Measurements from ENCODE around the gene DSE.

Gene DSE

GRCh38 chr6:116355796-116356195, 15.0 kb upstream of the DSE start:
- H3K36me3 ChIP-seq (ENCODE audit: low read length) = no peaks in the 10 kb centered on the region
- no peaks in the 10 kb centered on the region for H4K20me1 ChIP-seq (ENCODE audit: low read depth, low read length)
- no peaks in the 10 kb centered on the region for H3F3A ChIP-seq (ENCODE audit: insufficient read depth)
- no peak overlapping the region for H2AFZ ChIP-seq (ENCODE audit: low read depth, low read length, severe bottlenecking)
- no peak overlapping the region for H3K4me3 ChIP-seq (ENCODE audit: insufficient read depth, low read length, poor library complexity, severe bottlenecking)
- H3K79me2 ChIP-seq (ENCODE audit: insufficient read depth, low read length) = no peaks in the 10 kb centered on the region
- H3K27me3 ChIP-seq (ENCODE audit: low read length) = no peaks in the 10 kb centered on the region; the same call in 1 of the 2 replicates
- H3K4me2 ChIP-seq (ENCODE audit: low read depth, low read length, poor library complexity, severe bottlenecking) = no peak overlapping the region
- TF ChIP-seq, protein P1, sequence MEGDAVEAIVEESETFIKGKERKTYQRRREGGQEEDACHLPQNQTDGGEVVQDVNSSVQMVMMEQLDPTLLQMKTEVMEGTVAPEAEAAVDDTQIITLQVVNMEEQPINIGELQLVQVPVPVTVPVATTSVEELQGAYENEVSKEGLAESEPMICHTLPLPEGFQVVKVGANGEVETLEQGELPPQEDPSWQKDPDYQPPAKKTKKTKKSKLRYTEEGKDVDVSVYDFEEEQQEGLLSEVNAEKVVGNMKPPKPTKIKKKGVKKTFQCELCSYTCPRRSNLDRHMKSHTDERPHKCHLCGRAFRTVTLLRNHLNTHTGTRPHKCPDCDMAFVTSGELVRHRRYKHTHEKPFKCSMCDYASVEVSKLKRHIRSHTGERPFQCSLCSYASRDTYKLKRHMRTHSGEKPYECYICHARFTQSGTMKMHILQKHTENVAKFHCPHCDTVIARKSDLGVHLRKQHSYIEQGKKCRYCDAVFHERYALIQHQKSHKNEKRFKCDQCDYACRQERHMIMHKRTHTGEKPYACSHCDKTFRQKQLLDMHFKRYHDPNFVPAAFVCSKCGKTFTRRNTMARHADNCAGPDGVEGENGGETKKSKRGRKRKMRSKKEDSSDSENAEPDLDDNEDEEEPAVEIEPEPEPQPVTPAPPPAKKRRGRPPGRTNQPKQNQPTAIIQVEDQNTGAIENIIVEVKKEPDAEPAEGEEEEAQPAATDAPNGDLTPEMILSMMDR (IDR thresholded peaks at IDR 0.05; ENCODE audit: insufficient read depth, low read length, poor library complexity, severe bottlenecking) = no peak
- TF ChIP-seq EZH2phosphoT487 (conservative IDR thresholded peaks at IDR 0.05; ENCODE audit: low read length) = no peak
- no peaks in the 10 kb centered on the region for H3K9me2 ChIP-seq (replicated peaks; ENCODE audit: insufficient read depth, low read length)
- H3K27ac ChIP-seq (ENCODE audit: low read depth, low read length) = no peak overlapping the region
- no peaks in the 10 kb centered on the region for H3K9me3 ChIP-seq (ENCODE audit: insufficient read depth, low read length)
- no peak overlapping the region for H3K9ac ChIP-seq (ENCODE audit: low read length)

DNA sequence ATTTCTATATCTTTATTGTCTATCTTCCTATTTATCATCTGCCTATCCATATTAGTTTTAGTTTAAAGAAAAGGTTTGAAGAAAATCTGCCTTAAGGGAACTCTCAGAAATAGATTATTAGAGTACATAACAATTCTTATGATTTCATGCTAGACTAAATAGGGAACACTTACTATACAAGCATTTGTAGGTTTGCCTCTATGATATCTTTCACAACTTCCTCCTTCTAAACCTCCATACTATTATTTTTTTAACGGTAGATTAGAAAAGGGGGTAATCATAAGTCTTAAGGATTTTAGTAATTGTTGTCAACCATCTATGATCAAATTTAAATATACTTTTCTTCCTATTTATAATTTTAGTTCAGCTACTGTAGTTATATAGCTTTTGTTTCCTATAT, 11.6 kb upstream of the DSE start:
- Histone ChIP-seq H3K9me2 (replicated peaks; ENCODE audit: insufficient read depth, low read length) (no peaks in the 10 kb centered on the region), H3K79me2 (ENCODE audit: insufficient read depth, low read length) (no peaks in the 10 kb centered on the region), H3K36me3 (ENCODE audit: low read length) (no peaks in the 10 kb centered on the region), H3K4me3 (ENCODE audit: insufficient read depth, low read length, poor library complexity, severe bottlenecking) (no peak overlapping the region), H3K9ac (ENCODE audit: low read length) (no peak overlapping the region), H2AFZ (ENCODE audit: low read depth, low read length, severe bottlenecking) (no peak overlapping the region), H3K9me3 (ENCODE audit: insufficient read depth, low read length) (no peaks in the 10 kb centered on the region), H3K4me2 (ENCODE audit: low read depth, low read length, poor library complexity, severe bottlenecking) (no peak overlapping the region), H3K27ac (ENCODE audit: low read depth, low read length) (no peak overlapping the region), H4K20me1 (ENCODE audit: low read depth, low read length) (no peaks in the 10 kb centered on the region), H3F3A (ENCODE audit: insufficient read depth) (no peaks in the 10 kb centered on the region), H3K27me3 (ENCODE audit: low read length) (no peaks in the 10 kb centered on the region; the same call in 1 of the 2 replicates)
- TF ChIP-seq, protein P1 (IDR thresholded peaks at IDR 0.05; ENCODE audit: insufficient read depth, low read length, poor library complexity, severe bottlenecking) = no peak
- no peak for TF ChIP-seq EZH2phosphoT487 (conservative IDR thresholded peaks at IDR 0.05; ENCODE audit: low read length)

- H3K79me2 ChIP-seq (ENCODE audit: insufficient read depth, low read length) = no peaks in the 10 kb centered on the region
- H3K9me3 ChIP-seq (ENCODE audit: insufficient read depth, low read length) = no peaks in the 10 kb centered on the region
- H3K4me2 ChIP-seq (ENCODE audit: low read depth, low read length, poor library complexity, severe bottlenecking) = no peak overlapping the region
- no peak overlapping the region for H3K4me3 ChIP-seq (ENCODE audit: insufficient read depth, low read length, poor library complexity, severe bottlenecking)
- TF ChIP-seq EZH2phosphoT487 (conservative IDR thresholded peaks at IDR 0.05; ENCODE audit: low read length) = no peak
- TF ChIP-seq, protein P1 (IDR thresholded peaks at IDR 0.05; ENCODE audit: insufficient read depth, low read length, poor library complexity, severe bottlenecking) = no peak
- H4K20me1 ChIP-seq (ENCODE audit: low read depth, low read length) = no peaks in the 10 kb centered on the region
- no peak overlapping the region for H2AFZ ChIP-seq (ENCODE audit: low read depth, low read length, severe bottlenecking)
- H3K36me3 ChIP-seq (ENCODE audit: low read length) = no peaks in the 10 kb centered on the region
- H3K9ac ChIP-seq (ENCODE audit: low read length) = no peak overlapping the region
- H3F3A ChIP-seq (ENCODE audit: insufficient read depth) = no peaks in the 10 kb centered on the region
- H3K27ac ChIP-seq (ENCODE audit: low read depth, low read length) = no peak overlapping the region
- no peaks in the 10 kb centered on the region for H3K9me2 ChIP-seq (replicated peaks; ENCODE audit: insufficient read depth, low read length)
- no peaks in the 10 kb centered on the region for H3K27me3 ChIP-seq (ENCODE audit: low read length)
Measured at GRCh38 chr6:116359835-116360234, 10.9 kb upstream of the DSE start.
